VCaP (cell line): ENCODE results near the gene HBG1.

Source experiments
- H3K27ac ChIP-seq: fragments of 450-650 bp; 2 replicates; pipeline ENCODE4 v1.5.1; 2017
- TF ChIP-seq, protein P1 (sequence below): fragments of 450-650 bp; conservative IDR thresholded peaks from 2 replicates; pipeline ENCODE4 v1.5.1; 2017; ENCODE audit warnings: mild to moderate bottlenecking, moderate library complexity

Gene HBG1

DNA sequence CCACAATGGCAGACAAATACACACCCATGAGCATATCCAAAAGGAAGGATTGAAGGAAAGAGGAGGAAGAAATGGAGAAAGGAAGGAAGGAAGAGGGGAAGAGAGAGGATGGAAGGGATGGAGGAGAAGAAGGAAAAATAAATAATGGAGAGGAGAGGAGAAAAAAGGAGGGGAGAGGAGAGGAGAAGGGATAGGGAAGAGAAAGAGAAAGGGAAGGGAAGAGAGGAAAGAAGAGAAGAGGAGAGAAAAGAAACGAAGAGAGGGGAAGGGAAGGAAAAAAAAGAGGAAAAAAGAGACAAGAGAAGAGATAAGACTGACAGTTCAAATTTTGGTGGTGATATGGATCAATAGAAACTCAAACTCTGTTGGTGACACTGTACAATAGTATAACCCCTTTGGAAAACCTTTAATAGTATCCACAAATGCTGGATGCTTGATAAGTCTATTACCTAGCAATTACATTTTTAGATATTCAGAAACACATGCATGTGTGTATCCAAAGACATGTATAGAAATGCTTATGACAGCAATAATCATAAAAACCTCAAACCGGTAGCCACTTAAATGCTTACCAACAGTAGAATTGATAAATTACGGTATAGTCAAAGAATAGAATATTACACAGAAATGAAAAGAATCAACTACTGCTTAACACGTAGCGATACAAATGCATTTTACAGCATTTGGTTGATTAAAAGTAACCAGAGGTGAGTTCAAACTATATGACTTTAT, 14.1 kb downstream of the HBG1 start:
- no peak overlapping the region for H3K27ac ChIP-seq
- TF ChIP-seq, protein P1, sequence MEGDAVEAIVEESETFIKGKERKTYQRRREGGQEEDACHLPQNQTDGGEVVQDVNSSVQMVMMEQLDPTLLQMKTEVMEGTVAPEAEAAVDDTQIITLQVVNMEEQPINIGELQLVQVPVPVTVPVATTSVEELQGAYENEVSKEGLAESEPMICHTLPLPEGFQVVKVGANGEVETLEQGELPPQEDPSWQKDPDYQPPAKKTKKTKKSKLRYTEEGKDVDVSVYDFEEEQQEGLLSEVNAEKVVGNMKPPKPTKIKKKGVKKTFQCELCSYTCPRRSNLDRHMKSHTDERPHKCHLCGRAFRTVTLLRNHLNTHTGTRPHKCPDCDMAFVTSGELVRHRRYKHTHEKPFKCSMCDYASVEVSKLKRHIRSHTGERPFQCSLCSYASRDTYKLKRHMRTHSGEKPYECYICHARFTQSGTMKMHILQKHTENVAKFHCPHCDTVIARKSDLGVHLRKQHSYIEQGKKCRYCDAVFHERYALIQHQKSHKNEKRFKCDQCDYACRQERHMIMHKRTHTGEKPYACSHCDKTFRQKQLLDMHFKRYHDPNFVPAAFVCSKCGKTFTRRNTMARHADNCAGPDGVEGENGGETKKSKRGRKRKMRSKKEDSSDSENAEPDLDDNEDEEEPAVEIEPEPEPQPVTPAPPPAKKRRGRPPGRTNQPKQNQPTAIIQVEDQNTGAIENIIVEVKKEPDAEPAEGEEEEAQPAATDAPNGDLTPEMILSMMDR: no peak

DNA sequence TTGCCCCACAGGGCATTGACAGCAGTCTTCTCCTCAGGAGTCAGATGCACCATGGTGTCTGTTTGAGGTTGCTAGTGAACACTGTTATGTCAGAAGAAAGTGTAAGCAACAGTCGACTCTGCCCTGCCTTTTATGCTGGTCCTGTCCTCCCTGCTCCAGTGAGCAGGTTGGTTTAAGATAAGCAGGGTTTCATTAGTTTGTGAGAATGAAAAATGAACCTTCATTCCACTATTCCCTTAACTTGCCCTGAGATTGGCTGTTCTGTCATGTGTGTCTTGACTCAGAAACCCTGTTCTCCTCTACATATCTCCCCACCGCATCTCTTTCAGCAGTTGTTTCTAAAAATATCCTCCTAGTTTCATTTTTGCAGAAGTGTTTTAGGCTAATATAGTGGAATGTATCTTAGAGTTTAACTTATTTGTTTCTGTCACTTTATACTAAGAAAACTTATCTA, 15.2 kb downstream of the HBG1 start, which contains the start of gene HBD:
TSS of gene HBD (minus strand) at position 103 of the 454 bp plus-strand sequence. CDS start at position 53, 50 bp downstream.
- no peak within 1 kb of the TSS for H3K27ac ChIP-seq
- TF ChIP-seq, protein P1: no peak

DNA sequence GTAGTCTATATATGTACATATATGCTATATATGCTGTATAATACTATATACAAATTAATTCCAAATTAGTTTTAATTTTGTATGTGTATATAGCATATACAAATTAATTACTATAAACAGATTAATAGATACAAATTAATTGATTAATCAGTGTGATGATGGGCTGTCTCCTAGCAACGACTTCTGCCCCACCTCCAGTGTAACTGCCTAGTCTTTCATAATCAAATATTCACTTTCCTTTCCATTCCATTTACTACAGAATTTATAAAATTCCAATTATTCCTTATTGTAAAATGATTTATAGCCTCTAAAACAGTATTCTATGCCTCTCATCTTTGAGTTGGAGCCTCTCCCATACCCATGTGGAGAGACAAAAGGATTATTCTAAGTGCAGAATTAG, 16.4 kb downstream of the HBG1 start:
- TF ChIP-seq, protein P1: no peak
- H3K27ac ChIP-seq: no peak overlapping the region

DNA sequence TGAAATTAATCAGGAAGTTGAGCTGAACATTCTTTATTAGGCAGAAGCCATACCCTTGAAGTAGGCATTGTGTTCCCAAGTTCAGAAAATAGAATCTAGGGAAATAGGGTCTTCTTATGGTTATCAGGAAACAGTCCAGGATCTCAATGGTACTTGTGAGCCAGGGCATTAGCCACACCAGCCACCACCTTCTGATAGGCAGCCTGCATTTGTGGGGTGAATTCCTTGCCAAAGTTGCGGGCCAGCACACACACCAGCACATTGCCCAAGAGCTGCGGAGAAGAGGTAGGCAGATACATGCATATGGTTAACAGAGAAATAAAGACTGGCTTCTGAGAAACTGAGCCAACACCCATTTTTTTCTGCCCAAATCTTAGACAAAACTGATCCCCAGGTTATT, 16.8 kb downstream of the HBG1 start:
- H3K27ac ChIP-seq: no peak overlapping the region
- TF ChIP-seq, protein P1: no peak

DNA sequence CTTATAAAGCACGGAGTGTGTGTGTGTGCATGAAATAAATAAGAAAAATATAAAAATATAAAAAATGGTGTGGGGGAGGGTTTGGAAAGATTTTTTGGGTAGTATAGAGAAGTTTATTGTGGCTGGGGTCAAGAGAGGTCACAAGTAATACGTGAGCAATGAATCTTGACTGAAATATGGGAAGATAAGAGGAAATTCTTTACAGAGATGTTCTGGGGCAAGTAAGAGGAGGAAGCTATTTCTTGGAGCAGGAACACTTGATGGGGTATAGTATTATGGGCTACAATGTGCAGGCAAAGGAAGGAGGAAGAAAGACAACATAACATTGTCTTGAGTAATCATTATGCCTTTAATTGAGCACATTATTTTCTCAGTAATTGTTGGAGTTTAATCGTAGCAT, 17.5 kb downstream of the HBG1 start:
- TF ChIP-seq, protein P1: no peak
- no peak overlapping the region for H3K27ac ChIP-seq

DNA sequence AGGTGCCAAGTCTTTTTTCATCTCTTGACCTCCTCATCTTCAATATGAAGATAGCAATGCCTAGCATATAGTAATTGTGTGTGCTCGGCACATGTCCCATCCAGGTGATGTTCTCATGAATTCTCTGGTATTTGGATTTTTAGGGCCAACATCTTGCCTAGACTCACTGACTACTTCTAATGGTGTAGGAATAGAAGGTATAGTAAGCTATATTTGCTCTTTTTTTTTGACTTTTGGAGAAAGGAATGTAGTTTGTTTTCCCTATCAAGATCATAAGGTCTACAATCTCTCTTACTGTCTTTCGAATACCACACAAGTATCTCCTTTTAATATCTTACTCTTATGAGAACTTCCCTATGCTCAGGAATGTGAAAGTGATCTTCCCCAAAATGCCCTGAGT, 18.5 kb downstream of the HBG1 start:
- TF ChIP-seq, protein P1: no peak
- no peak overlapping the region for H3K27ac ChIP-seq

DNA sequence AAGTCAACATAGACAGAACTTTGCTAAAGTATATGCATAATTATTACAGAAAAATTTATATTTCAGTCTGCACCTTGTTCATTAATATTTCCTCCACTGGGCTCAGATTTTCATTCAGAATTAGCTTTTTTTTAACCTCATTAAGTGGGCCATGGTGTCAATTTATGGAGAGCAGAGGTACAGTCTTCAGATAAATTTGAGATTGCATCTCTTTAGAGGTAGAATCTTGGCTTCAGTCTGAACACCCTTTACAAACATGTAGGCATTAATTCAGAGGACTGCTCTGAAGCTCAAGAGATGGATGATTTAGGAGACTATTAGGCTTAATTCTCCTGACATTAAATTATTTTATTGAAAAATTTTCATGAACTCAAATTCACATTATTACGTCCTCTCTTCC, 19.4 kb downstream of the HBG1 start:
- no peak overlapping the region for H3K27ac ChIP-seq
- TF ChIP-seq, protein P1: no peak
